HepG2 (cell line): ENCODE measurements around the gene GRK4. TPM values are rescaled to one million over a fixed set of nuclear protein-coding genes. Genes with fewer than 3 reads are reported as not detected.

Experiments used
- AGO1 ChIP-seq: fragments of 200-400 bp; formaldehyde crosslinking; IDR thresholded peaks from 2 replicates; pipeline ENCODE4 v1.6.1; 2017; ENCODE audit warnings: mild to moderate bottlenecking, low read depth, low read length, moderate library complexity; ENCODE audit not compliant: poor library complexity, severe bottlenecking
- AGO2 ChIP-seq: fragments of 200-400 bp; formaldehyde crosslinking; optimal IDR thresholded peaks from 2 replicates; pipeline ENCODE3; 2017; ENCODE audit warnings: mild to moderate bottlenecking, low read depth, low read length, moderate library complexity
- CAMTA2 ChIP-seq: sonication (generic); formaldehyde crosslinking; IDR thresholded peaks from 2 replicates; pipeline ENCODE4 v1.4.0; 2020; ENCODE audit warnings: mild to moderate bottlenecking, missing genetic modification reagents, borderline replicate concordance
- DDIT3 ChIP-seq: sonication (generic); formaldehyde crosslinking; IDR thresholded peaks from 2 replicates; pipeline ENCODE4 v1.4.0; 2020; ENCODE audit warnings: mild to moderate bottlenecking, missing genetic modification reagents
- DRAP1 ChIP-seq: IDR thresholded peaks from 2 replicates; pipeline ENCODE4 v1.6.1; 2016; ENCODE audit warnings: missing genetic modification reagents, missing compliant biosample characterization
- FOXK2 ChIP-seq: fragments of 450-650 bp; IDR thresholded peaks from 2 replicates; pipeline ENCODE4 v1.6.1; 2016
- HMG20A ChIP-seq: IDR thresholded peaks from 2 replicates; pipeline ENCODE4 v1.6.1; 2016; ENCODE audit warnings: borderline replicate concordance
- HNF4A ChIP-seq: sonication (generic); formaldehyde crosslinking; IDR thresholded peaks from 2 replicates; pipeline ENCODE4 v1.4.0; 2020; ENCODE audit warnings: missing genetic modification reagents
- HNRNPH1 ChIP-seq: fragments of 200-400 bp; formaldehyde crosslinking; optimal IDR thresholded peaks from 2 replicates; pipeline ENCODE3; 2017; ENCODE audit warnings: mild to moderate bottlenecking, low read depth, low read length
- KDM5A ChIP-seq: fragments of 200-600 bp; sonication (generic); IDR thresholded peaks from 2 replicates; pipeline ENCODE4 v1.7.0; 2018; ENCODE audit warnings: antibody characterized with exemption, mild to moderate bottlenecking, low read length, borderline replicate concordance
- MED13 ChIP-seq: sonication (generic); formaldehyde crosslinking; IDR thresholded peaks from 2 replicates; pipeline ENCODE4 v1.5.0; 2020; ENCODE audit warnings: missing genetic modification reagents
- MZF1 ChIP-seq: sonication (generic); formaldehyde crosslinking; IDR thresholded peaks from 2 replicates; pipeline ENCODE4 v1.8.1; 2023; ENCODE audit warnings: mild to moderate bottlenecking, missing genetic modification reagents, borderline replicate concordance
- NFIC ChIP-seq: IDR thresholded peaks from 2 replicates; pipeline ENCODE4 v1.6.1; 2012; ENCODE audit warnings: mild to moderate bottlenecking, low read length, inconsistent platforms
- PHF8 ChIP-seq: sonication (generic); formaldehyde crosslinking; IDR thresholded peaks from 2 replicates; pipeline ENCODE4 v1.5.0; 2020; ENCODE audit warnings: missing genetic modification reagents
- PRPF4 ChIP-seq: fragments of 200-400 bp; formaldehyde crosslinking; IDR thresholded peaks from 2 replicates; pipeline ENCODE4 v1.6.1; 2016; ENCODE audit warnings: low read length, low read depth; ENCODE audit not compliant: poor library complexity, severe bottlenecking
- RAD51 ChIP-seq: fragments of 450-650 bp; IDR thresholded peaks from 2 replicates; pipeline ENCODE4 v1.6.1; 2016; ENCODE audit warnings: borderline replicate concordance
- SPEN ChIP-seq: sonication (generic); formaldehyde crosslinking; IDR thresholded peaks from 2 replicates; pipeline ENCODE4 v1.5.1; 2020; ENCODE audit warnings: low read depth, mild to moderate bottlenecking, missing genetic modification reagents
- THYN1 ChIP-seq: sonication (generic); formaldehyde crosslinking; IDR thresholded peaks from 2 replicates; pipeline ENCODE4 v1.8.1; 2023; ENCODE audit warnings: low read depth, mild to moderate bottlenecking, moderate library complexity, missing genetic modification reagents, borderline replicate concordance
- XRCC5 ChIP-seq: fragments of 200-400 bp; formaldehyde crosslinking; optimal IDR thresholded peaks from 2 replicates; pipeline ENCODE3; 2017; ENCODE audit warnings: mild to moderate bottlenecking, low read length
- ZNF143 ChIP-seq: sonication (generic); formaldehyde crosslinking; IDR thresholded peaks from 2 replicates; pipeline ENCODE4 v1.4.0; 2020; ENCODE audit warnings: missing genetic modification reagents
- ZNF225 ChIP-seq: sonication (generic); formaldehyde crosslinking; IDR thresholded peaks from 2 replicates; pipeline ENCODE4 v1.4.0; 2020; ENCODE audit warnings: mild to moderate bottlenecking, missing genetic modification reagents
- ZNF232 ChIP-seq: sonication (generic); formaldehyde crosslinking; IDR thresholded peaks from 2 replicates; pipeline ENCODE4 v1.4.0; 2020; ENCODE audit warnings: missing genetic modification reagents, borderline replicate concordance
- ZNF329 ChIP-seq: sonication (generic); formaldehyde crosslinking; IDR thresholded peaks from 2 replicates; pipeline ENCODE4 v1.9.0; 2021; ENCODE audit warnings: low read depth, mild to moderate bottlenecking, missing genetic modification reagents
- ZNF343 ChIP-seq: sonication (generic); formaldehyde crosslinking; IDR thresholded peaks from 2 replicates; pipeline ENCODE4 v1.4.0; 2020; ENCODE audit warnings: mild to moderate bottlenecking, missing genetic modification reagents
- ZNF570 ChIP-seq: sonication (generic); formaldehyde crosslinking; IDR thresholded peaks from 2 replicates; pipeline ENCODE4 v1.4.0; 2020; ENCODE audit warnings: mild to moderate bottlenecking, missing genetic modification reagents, borderline replicate concordance
- polyA plus RNA-seq, 8 experiments: library from polyadenylated mRNA; depleted of rRNA in 3 of 8; stranded (reverse) in 7 of 8; unstranded in 1 of 8; fragments of >200 nt; fragmentation: Illumina TruSeq in 4 of 8; extraction: Trizol in 4 of 8; gene quantifications; 2 replicates each; pipeline versions ENCODE4 v1.2.1 to v1.2.3, GENCODE V29; 2011 to 2016; ENCODE audit warnings: low read depth in 4 of 8, missing spikeins in 1 of 8, mixed read lengths in 1 of 8; ENCODE audit not compliant: insufficient read depth in 1 of 8
- total RNA-seq, 5 experiments: library from RNA; depleted of rRNA; stranded (reverse); fragments of >200 nt; fragmentation: Illumina TruSeq; extraction: Trizol; gene quantifications; 2 replicates each; pipeline ENCODE4 v1.2.3, GENCODE V29; 2016; ENCODE audit warnings: low read depth in 1 of 5
- TF ChIP-seq, protein P1 (sequence below): sonication (generic); formaldehyde crosslinking; IDR thresholded peaks from 2 replicates; pipeline ENCODE4 v1.5.0; 2020; ENCODE audit warnings: missing genetic modification reagents
- TF ChIP-seq, protein P2 (sequence below): sonication (generic); formaldehyde crosslinking; IDR thresholded peaks from 2 replicates; pipeline ENCODE4; 2020; ENCODE audit warnings: missing genetic modification reagents, mild to moderate bottlenecking, borderline replicate concordance

The GRK4 gene
- total and polyA plus RNA-seq, 2 of the 13 experiments (the other 11 are each of a cell fraction or from before 2014, with no cell fraction given): 1.8 to 2.0 TPM

GRCh38 chr4:3036131-3036952 is 73.0 kb downstream of the GRK4 start (continued):
- TF ChIP-seq ZNF329 (CRISPR knock-in tag) (no peak), ZNF343 (no peak), HNRNPH1 (no peak), DRAP1 (0 out of 2 replicates have a peak, but pooled peaks have one; percentile 39), ZNF225 (CRISPR knock-in tag) (no peak), FOXK2 (no peak), SPEN (CRISPR knock-in tag) (no peak; the same call in 1 of the 2 replicates), AGO1 (no peak), CAMTA2 (no peak), HNF4A (CRISPR knock-in tag) (0 out of 2 replicates have a peak, but pooled peaks have one; percentile 6), THYN1 (CRISPR knock-in tag) (no peak), HMG20A (CRISPR knock-in tag) (no peak), MZF1 (no peak), RAD51 (no peak), KDM5A (no peak), ZNF143 (CRISPR knock-in tag) (no peak), XRCC5 (no peak), PHF8 (CRISPR knock-in tag) (peak; percentile 55), ZNF570 (no peak), AGO2 (no peak), ZNF232 (CRISPR knock-in tag) (0 out of 2 replicates have a peak, but pooled peaks have one; percentile 55), PRPF4 (no peak), NFIC (no peak), MED13 (CRISPR knock-in tag) (no peak), DDIT3 (CRISPR knock-in tag) (no peak)
- TF ChIP-seq, protein P1, sequence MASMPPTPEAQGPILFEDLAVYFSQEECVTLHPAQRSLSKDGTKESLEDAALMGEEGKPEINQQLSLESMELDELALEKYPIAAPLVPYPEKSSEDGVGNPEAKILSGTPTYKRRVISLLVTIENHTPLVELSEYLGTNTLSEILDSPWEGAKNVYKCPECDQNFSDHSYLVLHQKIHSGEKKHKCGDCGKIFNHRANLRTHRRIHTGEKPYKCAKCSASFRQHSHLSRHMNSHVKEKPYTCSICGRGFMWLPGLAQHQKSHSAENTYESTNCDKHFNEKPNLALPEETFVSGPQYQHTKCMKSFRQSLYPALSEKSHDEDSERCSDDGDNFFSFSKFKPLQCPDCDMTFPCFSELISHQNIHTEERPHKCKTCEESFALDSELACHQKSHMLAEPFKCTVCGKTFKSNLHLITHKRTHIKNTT (CRISPR knock-in tag): no peak
- TF ChIP-seq, protein P2, sequence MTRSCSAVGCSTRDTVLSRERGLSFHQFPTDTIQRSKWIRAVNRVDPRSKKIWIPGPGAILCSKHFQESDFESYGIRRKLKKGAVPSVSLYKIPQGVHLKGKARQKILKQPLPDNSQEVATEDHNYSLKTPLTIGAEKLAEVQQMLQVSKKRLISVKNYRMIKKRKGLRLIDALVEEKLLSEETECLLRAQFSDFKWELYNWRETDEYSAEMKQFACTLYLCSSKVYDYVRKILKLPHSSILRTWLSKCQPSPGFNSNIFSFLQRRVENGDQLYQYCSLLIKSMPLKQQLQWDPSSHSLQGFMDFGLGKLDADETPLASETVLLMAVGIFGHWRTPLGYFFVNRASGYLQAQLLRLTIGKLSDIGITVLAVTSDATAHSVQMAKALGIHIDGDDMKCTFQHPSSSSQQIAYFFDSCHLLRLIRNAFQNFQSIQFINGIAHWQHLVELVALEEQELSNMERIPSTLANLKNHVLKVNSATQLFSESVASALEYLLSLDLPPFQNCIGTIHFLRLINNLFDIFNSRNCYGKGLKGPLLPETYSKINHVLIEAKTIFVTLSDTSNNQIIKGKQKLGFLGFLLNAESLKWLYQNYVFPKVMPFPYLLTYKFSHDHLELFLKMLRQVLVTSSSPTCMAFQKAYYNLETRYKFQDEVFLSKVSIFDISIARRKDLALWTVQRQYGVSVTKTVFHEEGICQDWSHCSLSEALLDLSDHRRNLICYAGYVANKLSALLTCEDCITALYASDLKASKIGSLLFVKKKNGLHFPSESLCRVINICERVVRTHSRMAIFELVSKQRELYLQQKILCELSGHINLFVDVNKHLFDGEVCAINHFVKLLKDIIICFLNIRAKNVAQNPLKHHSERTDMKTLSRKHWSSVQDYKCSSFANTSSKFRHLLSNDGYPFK: peak; percentile 56; the same call in 1 of the 2 replicates
